ENCODE data around the gene PCYT2. TPM values are rescaled to one million over a fixed set of nuclear protein-coding genes. Genes with fewer than 3 reads are reported as not detected.

PCYT2 gene
- total and polyA plus RNA-seq, 7 donors = 10.2 to 26.9 (median 13.3) TPM

GRCh38 chr17:81924557-81925532 is 13.6 kb upstream of the PCYT2 start:
- ATAC-seq = no peak
- no peak for TF ChIP-seq CTCF (IDR thresholded peaks at IDR 0.05)
- no peaks in the 10 kb centered on the region for H3K9me3 ChIP-seq
- peak overlapping the region; percentile 76 for H3K4me3 ChIP-seq
- peaks cover 0 to 29% of the 10 kb centered on the region in 2 donors for H3K36me3 ChIP-seq (ENCODE audit: insufficient read depth in 1 of 2, low read depth in 1 of 2)
- 48 to 71% (median 57%) methylated on average over 19 to 21 of the region's 21 CpGs for WGBS, 3 donors
- intact Hi-C loops (cut with DNase I) = loop anchor here in 1 of 2 donors (5.0 kb wide), 1 partner anchor 53 kb away; the partner anchor contains the start of gene ARHGDIA
- H3K4me1 ChIP-seq = peaks cover 58% of the 10 kb centered on the region
- H3K27me3 ChIP-seq (ENCODE audit: insufficient read depth in 3 of 3, low read length in 2 of 3) = no peaks in the 10 kb centered on the region
- H3K27ac ChIP-seq = peak overlapping the region; percentile 81
- no peak for DNase-seq

- intact Hi-C loops (cut with DNase I) = loop anchor here in 1 of 2 donors (5.0 kb wide), 1 partner anchor 51 kb away; the partner anchor contains the start of gene ARHGDIA
- peak overlapping the region; percentile 76 for H3K4me3 ChIP-seq
- peak; percentile 64 to 77 (median 69) for ATAC-seq
- peak overlapping the region; percentile 81 for H3K27ac ChIP-seq
- peaks cover 69% of the 10 kb centered on the region for H3K4me1 ChIP-seq
- no peak for TF ChIP-seq CTCF (IDR thresholded peaks at IDR 0.05)
- no peaks in the 10 kb centered on the region for H3K27me3 ChIP-seq (ENCODE audit: insufficient read depth in 3 of 3, low read length in 2 of 3)
- H3K36me3 ChIP-seq (ENCODE audit: insufficient read depth in 1 of 2, low read depth in 1 of 2) = peaks cover 0 to 40% of the 10 kb centered on the region in 2 donors
- WGBS, 3 donors = 16 to 22% (median 21%) methylated on average over 30 to 32 of the region's 32 CpGs
- peak; percentile 80 to 89 for DNase-seq
- no peaks in the 10 kb centered on the region for H3K9me3 ChIP-seq
Measured at GRCh38 chr17:81923302-81924260, 12.4 kb upstream of the PCYT2 start.

- peaks cover 74% of the 10 kb centered on the region for H3K4me1 ChIP-seq
- ATAC-seq = peak; percentile 14 to 51 (median 20)
- peak overlapping the region; percentile 76 for H3K4me3 ChIP-seq
- no peaks in the 10 kb centered on the region for H3K9me3 ChIP-seq
- peak in 1 of 2 donors; percentile 79 for DNase-seq
- intact Hi-C loops (cut with DNase I) = loop anchor here in 1 of 2 donors (5.0 kb wide), 1 partner anchor 50 kb away; the partner anchor contains the start of gene ARHGDIA
- no peak for TF ChIP-seq CTCF (IDR thresholded peaks at IDR 0.05)
- peak overlapping the region; percentile 81 for H3K27ac ChIP-seq
- peaks cover 0 to 40% of the 10 kb centered on the region in 2 donors for H3K36me3 ChIP-seq (ENCODE audit: insufficient read depth in 1 of 2, low read depth in 1 of 2)
- 81 to 86% (median 84%) methylated on average over 54 to 58 of the region's 58 CpGs for WGBS, 3 donors
- no peaks in the 10 kb centered on the region for H3K27me3 ChIP-seq (ENCODE audit: insufficient read depth in 3 of 3, low read length in 2 of 3)
Measured at GRCh38 chr17:81922566-81923301, 11.5 kb upstream of the PCYT2 start.
